ENCODE data around the gene ITGA1.

The ITGA1 gene

DNA sequence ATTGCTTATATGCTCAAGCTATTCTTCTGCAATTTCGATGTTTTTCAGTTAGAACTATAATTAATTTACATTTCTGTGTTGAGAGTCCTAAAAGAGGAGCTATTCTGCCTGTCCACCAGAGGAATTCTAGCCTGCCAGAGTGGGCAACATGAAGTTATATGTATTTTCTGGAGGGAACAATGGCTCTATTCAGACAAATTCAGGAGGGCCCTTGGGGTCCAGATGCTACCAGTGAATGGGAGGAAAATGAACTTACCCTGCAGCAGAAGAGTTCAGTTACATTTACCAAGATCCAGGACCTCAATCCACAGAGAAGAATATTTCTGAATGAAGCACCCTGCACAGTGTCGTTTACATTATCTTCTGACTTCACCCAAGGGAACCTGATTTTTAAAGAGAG lies 80.7 kb downstream of the ITGA1 start:
- no peak for DNase-seq

- DNase-seq = no peak
Measured at GRCh38 chr5:52869391-52869790, 81.7 kb downstream of the ITGA1 start.

GRCh38 chr5:52870448-52870847 lies 82.7 kb downstream of the ITGA1 start:
- no peak for DNase-seq

DNA sequence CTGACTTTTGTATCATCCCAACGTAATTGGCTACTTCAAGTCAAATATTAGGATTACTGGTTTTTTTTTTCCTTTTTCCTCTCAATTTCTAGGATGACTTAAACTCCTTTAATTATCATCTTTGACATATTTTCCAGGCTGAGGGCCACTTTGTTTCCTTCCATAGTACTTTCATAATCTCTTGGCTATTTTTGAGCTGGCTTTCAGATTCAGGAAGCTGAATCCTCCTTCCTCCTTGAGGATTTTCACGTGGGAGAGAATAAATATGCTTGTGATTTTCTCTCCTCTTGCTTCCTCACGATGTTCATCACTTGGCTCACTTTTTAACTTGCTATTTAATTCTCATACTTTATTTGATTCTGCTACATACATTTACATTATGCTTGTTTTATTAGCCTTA lies 88.1 kb downstream of the ITGA1 start:
- no peak for DNase-seq

DNA sequence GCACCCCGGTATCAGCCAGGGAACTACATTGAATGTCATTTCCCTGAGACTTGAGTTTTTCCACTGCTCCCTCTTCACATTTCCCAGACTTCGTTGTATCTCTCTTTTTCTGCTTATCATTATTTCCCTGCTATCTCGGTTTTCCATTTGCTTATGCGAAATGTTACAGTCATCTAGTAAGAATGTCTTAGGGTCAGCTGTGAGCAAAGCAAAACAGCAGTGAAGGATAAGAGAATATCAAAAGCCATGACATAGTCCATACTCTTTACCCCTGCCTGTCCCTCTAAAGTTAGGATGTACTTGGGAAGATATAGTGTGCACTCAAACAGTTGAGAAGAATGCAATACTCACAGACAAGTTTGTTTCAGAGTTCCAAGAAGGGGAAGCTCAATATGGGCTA lies 88.7 kb downstream of the ITGA1 start:
- no peak for DNase-seq

DNA sequence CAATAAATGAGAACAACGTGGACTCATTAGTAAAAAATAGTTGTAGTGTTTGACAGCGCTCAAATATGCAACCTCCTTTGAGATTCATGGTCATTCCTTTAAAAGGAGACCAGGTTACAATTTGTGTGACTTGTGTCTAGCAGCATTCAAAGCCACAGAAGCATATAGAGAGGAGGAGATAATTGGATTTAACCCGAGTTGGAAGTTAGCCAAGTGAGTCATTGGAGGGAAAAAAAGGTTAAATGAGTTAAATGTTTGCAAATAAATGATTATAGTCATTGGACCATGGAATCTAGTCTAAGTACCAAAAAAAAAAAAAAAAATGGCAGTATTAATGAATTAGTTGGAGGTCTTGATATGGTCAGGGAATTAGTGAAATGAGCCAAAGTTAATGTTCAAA lies 90.9 kb downstream of the ITGA1 start:
- DNase-seq = no peak

DNA sequence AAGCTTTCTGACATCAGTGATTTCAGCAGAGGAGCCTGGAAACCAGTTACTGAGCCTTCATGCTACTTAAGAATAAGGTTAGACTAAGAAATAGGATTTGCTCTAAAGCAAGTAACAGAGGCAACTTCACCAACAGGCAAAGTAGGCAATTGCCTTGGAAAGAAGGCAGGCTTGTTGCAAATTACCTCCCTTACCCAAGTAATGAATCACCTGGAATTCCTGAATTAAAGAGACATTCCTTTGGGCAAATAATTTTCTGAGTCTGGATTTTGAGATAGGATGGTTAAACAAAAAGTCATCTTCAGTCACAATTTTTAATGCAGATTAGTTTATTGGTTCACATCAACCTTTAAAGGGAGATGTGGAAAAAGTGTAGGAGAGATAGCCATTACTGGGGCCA lies 92.8 kb downstream of the ITGA1 start:
- DNase-seq = no peak

- DNase-seq = no peak
Measured at GRCh38 chr5:52881468-52881867, 93.8 kb downstream of the ITGA1 start.

DNA sequence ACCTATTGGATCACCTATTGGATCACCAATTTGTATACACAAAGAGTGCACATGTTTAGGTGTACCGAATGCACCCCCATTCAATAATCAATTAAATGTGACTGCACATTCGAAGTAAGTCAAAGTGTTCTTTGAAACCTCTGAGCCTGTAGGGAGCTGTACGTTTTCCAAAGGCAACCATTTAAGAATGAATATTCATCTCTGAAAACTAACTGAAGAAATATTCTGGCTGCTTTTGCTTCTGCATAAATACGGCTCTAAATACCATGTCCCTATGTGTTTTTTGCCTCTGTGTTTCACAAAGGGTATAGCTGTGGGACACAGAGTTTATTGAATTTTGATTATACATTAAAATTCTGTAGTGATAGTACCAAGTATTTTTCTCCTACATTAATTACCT lies 95.4 kb downstream of the ITGA1 start:
- no peak for DNase-seq

DNA sequence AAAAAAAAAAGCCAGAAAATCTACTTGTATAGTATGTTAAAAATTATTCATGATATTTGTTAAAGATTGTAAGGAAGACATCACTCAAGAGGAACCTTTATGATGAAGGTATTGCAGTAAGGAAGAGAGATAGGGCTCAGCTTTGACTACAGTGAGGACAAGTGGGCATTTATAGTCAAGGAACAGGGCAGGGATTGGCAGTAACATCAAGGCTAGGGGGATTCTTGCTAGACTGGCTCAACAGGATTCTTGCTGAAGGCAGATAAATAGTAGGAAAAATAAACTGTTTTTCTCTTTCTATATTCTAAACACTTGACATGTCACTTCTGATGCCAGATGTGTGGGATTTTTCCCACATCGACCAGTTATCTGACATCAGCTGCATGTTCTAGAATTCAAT lies 96.7 kb downstream of the ITGA1 start:
- no peak for DNase-seq

GRCh38 chr5:52885614-52886013 lies 97.9 kb downstream of the ITGA1 start:
- DNase-seq = no peak

DNA sequence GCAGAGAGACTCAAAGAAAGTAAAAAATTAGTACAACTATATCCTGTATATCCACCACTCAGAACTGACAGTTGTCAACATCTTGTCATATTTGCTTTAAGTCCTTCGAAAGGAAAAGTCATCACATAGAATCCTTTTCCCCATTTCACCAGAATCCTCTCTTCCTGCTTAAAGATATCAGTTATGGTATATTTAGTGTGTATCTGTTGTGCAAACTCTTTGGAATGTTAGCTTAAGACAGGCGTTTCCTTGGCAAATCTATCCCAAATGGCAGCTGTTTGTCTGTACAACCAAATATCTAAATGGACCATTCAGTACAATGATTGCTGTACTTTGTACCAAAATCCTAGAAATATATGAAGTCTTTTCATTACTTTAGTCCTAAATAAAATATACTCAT lies 98.5 kb downstream of the ITGA1 start:
- no peak for DNase-seq

GRCh38 chr5:52887066-52887465 lies 99.3 kb downstream of the ITGA1 start:
- no peak for DNase-seq

GRCh38 chr5:52888363-52888762 lies 100.6 kb downstream of the ITGA1 start:
- DNase-seq = no peak

- DNase-seq = no peak
Measured at GRCh38 chr5:52892242-52892878, 104.6 kb downstream of the ITGA1 start.

GRCh38 chr5:52893105-52893504 lies 105.4 kb downstream of the ITGA1 start:
- DNase-seq = no peak

DNA sequence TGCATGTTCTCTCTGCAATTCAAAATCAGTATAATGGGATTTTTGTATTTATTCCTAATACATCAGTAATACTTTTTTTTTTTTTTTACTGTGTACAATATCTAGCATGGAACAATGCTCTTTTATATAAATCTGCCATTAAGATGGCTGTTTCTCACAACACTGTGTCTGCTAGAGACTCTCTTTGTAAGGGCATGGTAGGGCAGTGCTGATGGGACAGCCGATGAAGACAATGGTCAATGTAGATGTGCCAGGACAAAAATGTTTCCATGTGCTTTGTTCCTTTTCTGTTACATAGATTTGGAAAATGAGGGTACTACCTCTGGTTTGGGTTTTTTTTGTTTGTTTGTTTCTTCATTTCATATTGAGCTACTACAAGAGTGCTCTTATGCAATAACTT lies 106.1 kb downstream of the ITGA1 start:
- no peak for DNase-seq

GRCh38 chr5:52894451-52894850 lies 106.7 kb downstream of the ITGA1 start:
- no peak for DNase-seq

DNA sequence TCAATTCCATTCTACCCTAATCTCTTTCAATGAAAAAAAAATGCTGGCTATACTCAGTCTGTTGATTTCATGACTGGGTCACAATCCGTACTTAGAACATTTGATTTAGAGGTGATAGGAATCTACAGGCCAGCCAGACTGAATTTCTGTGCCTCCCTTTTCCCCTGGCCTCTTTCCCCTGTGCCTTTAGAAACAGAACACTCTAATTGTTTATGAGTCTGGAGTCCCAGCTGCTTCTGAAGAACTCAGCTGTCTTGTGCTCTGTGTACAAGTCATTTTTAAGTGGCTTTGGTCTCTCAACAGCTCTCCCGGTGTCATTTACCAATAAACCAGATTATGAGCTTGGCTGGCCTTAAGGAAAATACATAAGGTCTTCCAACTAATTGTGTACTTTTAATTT lies 107.4 kb downstream of the ITGA1 start:
- DNase-seq = no peak

DNA sequence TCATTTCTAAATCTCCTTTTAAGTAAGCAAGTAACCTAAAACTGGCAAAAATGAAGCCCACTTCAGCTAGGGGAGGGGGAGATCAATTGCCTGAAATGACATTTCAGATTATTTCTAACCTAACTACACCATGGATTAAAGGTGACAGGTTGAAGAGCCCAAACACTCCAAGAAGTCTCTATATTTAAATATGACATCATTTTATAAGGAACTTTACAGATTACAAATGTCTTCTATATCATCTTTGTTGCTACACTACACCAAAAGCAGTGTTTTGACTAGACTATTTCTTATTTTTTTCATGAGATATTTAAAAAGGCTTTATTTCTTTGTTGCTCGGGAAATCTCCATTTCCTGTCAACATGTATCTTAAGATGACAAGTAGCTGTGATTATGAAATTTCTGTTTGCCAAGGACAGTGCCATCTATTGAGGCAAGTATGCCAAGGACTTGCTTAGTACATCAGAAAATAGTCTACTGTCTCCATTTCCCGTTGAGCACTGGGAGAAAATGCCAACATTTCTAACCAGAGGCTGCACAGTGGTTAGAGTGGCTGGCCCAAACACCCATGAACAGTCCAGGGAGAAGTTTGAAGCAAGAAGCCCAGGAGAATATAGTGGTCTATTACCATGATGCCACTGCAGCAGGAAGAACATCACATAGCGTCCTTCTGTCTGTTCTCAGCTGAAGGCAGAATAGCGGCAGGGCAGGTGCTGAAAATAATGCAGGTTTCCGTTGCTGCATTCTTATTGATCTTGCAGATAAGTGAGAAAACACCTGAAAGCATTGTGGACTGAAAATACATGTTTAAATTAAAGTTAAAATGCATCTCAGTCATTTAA lies 108.1 kb downstream of the ITGA1 start:
- DNase-seq = peak in 1 of 5 experiments; percentile 6

DNA sequence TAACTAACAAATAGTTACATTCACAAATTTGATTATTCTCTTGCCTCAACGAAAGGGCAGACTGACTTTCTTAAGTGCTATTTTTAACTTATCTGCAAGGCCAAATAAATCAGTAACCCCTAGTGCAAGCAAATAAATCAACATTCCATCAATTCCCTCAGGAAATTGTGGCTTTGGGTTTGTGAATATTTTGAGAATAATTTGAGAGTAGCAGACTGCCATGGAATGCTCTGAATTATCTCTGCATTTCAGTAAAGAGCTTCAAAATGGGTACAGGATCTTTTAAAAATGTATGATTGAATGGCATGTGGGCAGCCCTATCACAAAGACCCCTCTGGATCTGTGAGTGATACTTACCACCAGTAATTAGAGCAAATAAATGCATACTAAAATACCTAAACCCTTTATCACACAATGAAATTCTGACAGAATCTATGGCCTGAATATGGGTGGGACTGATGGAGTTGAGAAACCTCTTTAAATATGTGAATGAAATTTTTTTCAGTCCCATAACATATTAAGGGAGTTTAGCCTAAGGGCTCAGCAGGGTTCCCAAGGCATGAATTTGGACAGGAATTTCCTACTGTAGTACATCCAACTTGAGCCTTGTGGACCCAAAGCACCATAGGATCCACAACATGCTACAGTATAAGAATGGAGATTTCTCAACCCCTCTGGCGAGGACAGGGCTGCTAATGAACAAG lies 109.0 kb downstream of the ITGA1 start:
- no peak for DNase-seq

DNA sequence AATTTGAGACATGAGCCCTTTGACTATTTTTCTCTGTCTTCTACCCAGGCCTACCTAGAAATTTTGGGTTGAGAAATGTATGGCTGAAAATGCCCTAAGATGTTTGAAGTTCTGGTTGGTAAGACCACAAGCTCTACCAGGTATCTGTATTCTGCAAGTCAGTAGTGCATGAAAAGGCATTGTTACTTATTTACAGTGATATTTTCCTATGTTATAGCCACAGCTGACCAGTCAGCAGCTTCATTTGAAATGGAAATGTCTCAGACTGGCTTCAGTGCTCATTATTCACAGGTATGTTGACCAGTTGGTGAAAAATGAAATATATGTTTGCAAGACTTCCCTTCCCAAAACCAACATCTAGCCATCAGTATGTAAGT lies 109.5 kb downstream of the ITGA1 start:
- DNase-seq = no peak

GRCh38 chr5:52898961-52899680 lies 111.4 kb downstream of the ITGA1 start:
- no peak for DNase-seq

All from T-helper 2 cell (primary cell).